Limb (tissue), 2 donors: ENCODE data around the gene TAF4.

Experiments
- DNase-seq, 2 donors: peaks; one replicate each; pipeline ENCODE4 v3.0.0-alpha.2; 2016; ENCODE audit errors: extremely low spot score in 2 of 2

Gene TAF4

DNA sequence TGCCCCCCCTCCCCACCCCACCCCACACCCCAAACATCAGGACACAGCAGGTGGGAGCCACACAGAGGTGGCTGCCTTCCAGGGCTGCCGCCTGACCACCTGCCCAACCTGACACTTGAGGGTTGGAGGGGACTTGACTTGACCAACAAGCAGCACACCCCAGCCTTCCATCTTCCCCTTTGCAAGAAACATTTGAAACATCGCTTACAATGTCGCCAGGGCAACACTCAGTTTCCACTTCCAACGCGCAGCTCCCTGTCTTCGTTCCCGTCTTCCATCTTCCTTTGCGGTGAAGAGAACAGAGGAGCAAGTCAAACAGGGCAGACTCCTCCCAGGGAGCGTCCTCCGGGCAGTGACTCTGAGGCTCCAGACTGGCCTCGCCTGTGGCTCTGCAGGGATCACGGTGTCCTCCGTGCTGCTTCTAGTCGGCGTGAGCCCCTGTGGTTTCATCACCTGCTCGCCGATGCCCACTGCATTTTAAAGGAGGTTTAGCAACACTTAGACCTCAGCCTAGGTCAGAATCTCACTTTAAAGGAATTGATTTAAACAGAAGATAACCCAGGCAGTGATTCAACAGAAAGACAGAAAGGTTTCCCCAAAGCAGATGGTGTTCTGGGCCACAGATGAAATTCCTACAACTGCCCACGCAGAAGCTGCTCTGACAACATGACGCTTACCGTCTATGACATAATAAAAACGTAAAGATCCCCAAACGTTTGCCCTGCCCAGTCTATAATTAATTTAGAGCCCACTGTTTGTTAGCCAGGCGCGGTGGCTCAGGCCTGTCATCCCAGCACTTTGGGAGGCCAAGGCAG lies 130.8 kb downstream of the TAF4 start:
- no peak for DNase-seq

DNA sequence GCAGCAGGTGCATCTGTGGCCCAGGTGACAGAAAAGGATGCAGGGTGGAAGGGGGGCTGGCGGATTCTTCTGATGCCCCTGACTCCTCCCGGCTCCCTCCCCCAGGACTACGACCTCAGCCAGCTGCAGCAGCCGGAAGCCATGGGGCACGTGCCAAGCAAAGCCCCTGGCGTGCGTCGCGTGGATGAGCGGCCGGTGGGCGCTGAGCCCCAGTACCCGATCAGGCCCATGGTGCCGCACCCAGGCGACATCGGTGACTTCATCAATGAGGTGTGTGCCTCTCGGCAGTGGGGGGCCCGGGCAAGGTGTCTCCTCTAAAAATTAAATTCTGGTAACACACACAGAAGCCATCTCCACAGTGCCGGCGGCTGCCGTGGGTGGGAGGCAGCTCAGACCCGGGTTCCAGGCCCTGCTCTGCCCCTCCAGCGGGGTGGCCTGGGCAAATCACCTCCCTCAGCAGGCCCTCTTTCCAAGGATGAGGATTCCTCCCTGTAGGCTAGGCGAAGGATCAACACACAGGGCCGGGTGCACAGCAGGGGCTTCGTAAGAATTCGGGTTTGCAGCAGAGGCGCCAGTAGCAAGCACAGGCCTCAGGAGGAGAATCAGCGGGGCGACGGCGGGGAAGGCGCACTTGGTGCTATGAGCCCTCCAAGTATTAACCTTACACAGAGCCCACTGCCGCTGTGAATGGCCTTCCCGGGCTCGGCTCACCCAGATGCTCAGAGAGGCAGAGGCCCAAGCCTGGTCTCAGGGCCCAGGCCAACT lies 131.5 kb downstream of the TAF4 start:
- no peak for DNase-seq

DNA sequence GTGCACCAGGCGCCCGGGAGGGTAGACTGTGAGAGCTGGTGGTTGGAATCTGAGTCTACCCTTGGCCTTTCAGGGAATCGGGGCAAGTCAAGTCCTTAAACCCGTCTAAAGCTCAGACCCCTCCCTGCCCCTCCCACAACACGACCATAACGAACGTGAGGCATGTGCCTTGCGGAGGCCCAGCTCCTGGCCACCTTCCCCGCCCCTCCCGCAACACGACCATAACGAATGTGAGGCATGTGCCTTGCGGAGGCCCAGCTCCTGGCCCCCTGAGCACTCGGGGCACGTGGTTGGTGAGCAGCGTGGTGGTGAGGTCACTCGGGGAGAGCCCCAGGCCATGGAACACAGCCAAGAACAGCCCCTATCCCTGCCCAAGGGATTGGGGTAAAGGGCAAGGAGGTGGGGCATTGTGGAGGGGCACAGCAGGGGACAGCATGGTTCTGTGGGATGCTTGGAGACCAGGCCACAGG lies 132.2 kb downstream of the TAF4 start:
- no peak for DNase-seq

DNA sequence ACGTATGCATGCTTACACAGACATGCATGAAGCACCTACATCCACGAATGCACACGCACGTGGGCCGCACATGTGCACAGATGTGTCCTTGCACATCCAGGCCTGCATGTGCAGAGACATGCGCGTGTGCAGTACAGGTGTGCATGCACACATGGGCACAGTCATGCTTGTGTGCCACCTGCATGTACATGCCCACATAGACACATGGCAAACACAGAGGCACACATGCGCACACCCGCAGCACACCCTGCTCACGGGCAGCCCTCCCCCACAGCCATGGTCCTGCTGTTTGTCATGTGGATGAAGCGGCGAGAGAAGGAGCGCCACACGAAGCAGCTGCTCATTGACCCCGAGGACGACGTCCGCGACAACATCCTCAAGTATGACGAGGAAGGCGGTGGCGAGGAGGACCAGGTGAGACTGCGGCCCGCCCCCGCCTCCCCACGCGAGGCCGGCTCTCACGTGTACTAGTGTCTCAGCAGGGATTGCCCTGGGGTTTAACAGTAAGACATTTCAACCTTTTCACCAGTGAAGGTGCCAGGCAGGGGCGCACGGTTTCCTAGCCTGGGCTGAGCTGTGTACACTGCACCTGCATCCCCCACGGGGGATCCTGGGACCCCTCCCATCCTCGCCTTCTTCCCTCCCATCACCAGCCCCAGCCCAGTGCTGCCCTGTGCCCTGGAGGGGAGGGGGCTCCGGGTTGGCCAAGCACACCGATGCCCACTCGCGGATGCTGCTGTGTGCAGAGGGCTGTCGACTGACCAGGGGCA lies 132.8 kb downstream of the TAF4 start:
- no peak for DNase-seq

DNA sequence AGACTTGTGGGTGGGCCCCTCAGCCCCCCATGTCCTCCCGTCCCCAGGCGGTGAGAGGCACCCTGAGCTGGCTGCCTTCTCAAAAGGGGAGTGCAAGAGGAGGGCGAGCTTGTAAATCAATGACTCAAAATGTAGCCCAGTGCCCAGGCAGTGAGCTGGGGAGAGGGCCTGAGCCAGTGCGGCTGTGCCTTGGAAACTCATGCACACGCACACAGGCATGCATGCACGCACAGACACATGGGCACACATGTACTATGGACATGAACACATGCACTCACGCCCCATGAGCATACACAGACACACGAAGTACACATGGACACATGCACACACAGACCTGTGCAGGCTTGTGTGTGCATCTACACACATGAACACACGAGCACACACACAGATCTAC lies 133.5 kb downstream of the TAF4 start:
- DNase-seq = no peak

DNA sequence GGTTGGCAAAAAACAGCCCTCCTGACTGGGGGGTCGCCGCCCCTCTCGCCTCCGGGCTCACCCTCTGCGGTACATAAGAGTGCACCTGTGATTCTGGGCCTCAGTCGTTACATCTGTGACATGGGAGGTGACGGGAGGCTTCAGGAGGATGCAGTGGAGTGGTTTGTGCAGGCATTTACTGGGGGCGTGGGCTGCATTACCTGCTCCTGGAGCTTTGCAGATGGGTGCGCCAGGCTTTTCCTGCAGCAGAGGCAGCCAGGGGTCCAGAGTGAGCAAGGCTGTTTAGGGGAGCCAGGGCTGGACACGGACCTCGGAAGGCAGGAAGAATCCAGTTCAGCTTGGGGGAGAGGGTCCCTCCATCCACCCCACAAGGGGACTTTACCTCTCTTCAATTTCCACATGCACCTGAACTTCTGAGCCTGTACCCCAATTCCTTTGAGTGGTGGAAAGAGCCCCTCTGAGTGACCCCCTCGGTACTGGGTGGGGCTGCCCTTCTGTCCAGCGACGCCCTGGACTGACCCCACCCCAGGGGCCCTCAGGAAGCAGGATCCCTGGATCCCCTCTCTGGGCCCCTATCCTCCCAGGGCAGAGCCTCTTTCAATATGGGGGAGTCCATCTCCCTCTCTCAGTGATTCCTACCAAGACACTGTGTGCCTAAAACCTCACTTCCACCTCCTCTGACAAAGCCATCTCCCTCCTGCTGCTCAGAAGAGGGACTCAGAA lies 134.0 kb downstream of the TAF4 start:
- no peak for DNase-seq

DNA sequence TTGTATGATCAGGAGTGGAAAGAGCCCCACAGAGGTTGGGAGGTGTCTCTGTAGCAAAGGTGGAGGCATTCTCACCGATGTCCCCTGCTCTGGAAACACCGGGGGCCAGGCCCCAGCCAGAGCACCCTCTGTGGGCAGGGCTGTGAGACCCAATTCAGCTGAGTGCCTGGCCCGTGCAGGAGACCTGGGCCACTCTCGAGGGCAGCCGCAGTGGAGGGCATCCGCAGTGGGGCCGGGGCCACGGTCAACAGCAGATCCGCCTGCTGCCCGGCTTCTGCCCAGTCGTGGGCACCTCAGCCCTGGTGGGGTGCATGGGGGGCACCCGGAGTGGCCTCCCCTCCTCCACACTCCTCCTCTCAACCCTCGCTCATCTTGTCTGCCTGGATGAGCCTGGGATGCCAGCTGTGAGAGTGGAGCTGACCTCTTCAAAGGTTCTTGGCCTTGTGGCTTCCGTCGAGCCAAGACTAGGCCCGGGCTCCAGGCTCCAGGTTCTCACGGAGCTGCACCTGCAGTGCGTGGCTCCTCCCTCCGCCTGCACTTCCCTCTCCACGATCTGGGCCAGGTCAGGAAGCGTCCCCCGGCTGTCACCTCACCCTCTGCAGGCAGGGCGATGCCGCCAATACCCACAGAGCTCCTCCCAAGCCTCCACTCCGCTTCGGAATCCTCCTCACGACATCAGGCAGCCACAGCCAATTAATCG lies 134.8 kb downstream of the TAF4 start:
- DNase-seq = no peak

DNA sequence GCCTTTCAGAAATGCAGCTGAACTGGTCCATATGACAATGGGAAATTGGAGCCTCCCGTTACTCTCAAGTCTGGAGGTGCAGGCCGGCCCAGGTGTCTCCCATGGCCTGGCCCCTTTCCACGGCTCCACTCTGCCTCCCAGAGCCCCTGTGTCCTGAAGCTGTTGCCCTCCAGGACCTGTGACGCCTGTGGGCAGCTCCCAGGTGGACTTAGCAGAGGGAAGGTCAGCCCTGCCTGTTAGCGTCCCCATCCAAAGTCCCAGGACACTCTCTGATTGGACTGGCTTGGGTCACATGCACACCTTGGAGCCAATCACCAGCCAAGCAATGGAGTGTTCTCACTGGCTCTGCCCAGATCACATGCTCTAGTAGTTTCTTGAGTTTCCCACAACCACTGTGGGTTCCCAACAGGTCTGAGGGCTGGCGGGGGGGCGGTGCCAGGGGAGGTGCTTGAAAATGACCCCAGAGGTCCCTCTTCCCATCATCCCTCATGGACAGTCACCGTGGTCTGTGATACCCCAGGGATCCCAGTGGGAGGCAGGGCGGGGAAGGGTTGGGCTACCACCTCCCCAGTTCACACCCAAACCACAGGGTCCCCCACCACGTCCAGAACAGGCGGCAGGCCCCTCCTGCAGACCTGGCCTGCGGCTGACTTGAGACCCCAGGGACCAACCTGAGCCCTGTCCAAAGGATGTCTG lies 135.6 kb downstream of the TAF4 start:
- DNase-seq = no peak

DNA sequence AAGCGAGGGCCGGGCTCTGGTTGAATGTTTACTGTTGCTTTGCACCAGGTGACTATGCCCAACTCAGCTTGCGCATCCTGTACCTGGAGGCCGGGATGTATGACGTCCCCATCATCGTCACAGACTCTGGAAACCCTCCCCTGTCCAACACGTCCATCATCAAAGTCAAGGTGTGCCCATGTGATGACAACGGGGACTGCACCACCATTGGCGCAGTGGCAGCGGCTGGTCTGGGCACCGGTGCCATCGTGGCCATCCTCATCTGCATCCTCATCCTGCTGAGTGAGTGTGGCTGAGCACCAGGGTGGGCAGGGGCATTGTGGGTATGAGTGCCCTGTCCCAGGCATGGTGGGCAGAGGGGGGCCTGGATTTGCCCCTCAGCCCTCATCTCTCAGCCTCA lies 136.1 kb downstream of the TAF4 start:
- no peak for DNase-seq

DNA sequence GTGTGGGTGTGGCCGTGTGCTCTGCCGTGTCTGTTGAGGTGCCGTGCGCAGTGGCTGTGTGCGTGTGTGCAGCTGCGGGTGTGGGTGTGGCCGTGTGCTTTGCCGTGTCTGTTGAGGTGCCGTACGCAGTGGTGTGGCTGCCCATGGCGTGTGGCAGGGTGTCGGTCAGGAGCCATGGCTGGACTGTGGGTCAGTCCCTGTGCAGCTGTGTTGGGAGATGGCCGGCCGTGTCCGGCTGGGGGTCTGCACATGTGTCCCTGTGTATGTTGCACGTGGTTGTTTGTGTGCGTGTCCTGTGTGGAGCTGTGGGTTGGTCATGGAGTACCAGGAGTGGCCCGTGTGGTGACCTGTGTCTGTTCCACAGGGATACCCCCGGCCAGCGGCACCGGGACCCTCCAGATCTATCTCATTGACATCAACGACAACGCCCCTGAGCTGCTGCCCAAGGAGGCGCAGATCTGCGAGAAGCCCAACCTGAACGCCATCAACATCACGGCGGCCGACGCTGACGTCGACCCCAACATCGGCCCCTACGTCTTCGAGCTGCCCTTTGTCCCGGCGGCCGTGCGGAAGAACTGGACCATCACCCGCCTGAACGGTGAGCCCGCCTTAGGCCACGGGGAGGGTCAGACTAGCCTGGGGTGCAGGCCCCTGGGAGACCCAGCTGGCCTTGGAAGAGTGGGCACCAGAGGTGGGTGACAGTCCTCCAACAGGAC lies 137.7 kb downstream of the TAF4 start:
- DNase-seq = no peak

DNA sequence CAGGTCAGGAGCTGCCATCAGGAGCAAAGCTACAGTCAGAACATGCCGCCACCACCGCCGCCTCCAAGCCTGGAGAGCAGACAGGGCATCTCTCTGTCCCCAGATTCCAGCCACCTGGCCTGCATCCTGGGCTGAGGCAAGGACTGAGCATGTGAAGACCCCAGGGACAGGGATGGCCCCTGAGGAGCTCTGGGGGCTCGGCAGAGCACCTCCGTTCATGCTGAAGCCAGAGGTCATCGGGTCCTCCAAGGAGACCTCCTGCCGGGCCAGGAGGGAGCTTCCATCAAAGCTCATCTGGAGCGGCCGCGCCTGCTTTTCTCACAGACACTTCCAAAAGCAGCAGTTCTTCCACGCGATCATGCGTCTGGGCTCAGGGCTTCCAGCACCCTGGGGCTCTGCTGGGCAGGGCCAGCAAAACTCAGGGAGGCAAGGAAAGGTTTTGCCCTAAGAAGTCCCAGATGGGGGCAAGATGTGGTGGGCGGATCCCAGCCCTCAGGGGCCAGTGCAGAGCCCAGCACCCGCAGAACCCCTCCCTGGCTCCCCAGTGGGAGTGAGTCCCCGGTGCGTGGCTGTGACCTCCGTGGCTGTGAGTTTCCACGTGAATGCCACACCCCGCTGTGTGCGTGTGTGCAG lies 138.4 kb downstream of the TAF4 start:
- DNase-seq = no peak

DNA sequence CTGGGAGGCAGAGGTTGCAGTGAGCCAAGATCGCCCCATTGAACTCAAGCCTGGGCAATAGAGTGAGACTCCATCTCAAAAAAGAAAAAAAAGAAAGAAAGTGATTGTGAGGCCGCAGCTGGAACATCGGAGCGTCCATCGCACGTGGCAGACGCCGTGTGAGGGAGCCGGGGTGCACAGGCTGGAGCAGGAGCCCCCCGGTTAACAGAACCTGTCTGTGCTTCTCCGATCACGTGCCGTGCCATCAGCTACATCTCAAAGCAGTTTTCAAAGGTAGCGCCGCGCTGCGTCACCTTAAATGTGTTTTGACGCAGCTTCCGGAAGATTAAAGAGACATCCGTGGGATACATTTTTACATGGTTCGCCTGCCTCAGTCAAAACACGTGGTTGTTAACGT lies 138.9 kb downstream of the TAF4 start:
- no peak for DNase-seq

DNA sequence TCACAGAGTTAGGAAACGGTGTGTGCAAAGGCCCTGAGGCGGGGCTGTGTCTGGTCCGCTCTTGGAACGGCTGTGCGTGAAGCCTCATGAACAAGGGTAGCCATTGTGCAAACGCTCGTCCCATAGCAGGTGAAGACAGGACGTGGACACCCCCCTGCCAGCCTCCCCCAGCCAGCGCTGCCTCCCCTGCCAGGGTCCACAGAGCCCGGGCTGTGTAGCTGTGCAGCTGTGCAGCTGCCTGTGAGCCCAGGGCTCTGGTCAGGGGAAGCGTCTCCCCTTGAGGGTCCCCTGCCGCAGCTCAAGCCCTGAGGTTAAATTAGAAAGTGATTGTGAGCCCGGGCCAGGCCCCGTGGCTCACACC lies 139.4 kb downstream of the TAF4 start:
- no peak for DNase-seq

DNA sequence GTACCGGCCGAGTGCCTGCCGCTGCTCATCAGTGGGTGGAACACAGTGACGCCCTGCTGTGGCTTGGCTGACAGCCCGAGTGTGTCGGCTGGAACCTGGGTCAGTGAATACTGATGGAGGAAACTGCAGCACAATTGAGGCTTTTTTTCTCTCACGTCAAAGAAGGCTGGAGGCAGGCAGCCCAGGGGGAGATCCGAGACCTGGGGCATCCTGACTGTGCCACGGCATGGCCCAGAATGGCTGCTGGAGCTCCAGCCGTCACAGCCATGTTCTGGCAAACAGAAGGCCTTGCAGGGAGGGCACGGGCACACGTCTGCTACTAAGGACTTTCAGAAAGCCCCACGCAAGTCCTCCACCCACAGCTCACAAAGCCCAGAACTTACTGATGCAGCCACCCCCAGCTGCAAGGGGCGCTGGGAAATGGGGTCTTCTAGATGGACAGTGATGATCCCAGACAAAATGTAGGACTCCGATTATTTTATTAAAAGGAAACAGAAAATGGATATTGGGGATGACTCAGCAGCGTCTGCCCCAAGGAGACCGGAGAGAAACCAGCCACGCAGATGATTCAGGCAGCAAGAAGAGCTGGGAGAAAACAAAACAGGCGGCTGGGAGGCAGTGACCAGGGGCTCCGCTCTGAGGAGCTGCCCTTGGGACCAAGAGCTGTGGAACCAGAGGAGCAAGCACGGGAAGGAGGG lies 140.0 kb downstream of the TAF4 start:
- no peak for DNase-seq

DNA sequence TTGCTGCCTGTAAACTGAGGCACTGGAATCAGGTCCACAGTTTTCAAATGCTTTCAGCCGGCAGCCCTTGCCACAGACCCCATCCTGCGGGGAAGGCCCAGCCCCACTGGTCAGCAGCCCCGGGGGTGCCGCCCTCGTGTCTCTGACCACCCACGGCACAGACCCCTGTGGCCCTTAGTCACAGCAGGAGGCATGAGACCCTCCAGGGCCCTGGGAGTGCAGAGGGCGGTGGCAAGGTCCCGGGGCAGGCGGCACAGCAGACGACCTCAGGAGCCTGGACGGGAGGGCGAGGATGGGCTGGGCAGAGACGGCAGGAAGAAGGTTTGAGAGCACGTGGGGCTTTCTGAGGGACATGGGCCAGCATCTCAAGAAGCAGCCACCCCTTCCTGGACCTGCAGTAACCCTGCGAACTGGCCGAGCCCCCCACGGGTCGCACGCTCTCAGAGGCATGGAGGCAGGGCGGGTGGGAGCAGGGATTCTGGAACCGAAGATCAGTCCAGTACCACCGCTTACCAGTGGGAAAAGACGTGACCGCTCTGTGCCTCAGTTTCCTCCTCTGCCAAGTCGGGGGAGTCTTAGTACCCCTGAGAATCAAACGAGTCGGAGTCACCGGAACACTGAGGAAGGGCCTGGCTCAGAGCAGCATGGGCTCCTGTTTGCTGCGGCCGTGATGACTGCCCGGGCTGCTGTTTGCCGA lies 140.7 kb downstream of the TAF4 start:
- no peak for DNase-seq
